Suppressor macrophage treated with lipopolysaccharide for 1 hour (primary cell): ENCODE data around the gene SLFN5.
"Not testable (repeated sequence)": the region's sequence is repeated elsewhere in the genome, so short reads cannot be mapped to it uniquely, and the experiment has no call there.

Source experiments
- DNase-seq, 3 donors: peaks; one replicate each; pipeline ENCODE4 v3.0.0-alpha.2; 2020 to 2022

SLFN5 gene

GRCh38 chr17:35294756-35295155 lies 51.9 kb downstream of the SLFN5 start:
- DNase-seq, result no peak

GRCh38 chr17:35295686-35296085 lies 52.8 kb downstream of the SLFN5 start:
- DNase-seq, result no peak

DNA sequence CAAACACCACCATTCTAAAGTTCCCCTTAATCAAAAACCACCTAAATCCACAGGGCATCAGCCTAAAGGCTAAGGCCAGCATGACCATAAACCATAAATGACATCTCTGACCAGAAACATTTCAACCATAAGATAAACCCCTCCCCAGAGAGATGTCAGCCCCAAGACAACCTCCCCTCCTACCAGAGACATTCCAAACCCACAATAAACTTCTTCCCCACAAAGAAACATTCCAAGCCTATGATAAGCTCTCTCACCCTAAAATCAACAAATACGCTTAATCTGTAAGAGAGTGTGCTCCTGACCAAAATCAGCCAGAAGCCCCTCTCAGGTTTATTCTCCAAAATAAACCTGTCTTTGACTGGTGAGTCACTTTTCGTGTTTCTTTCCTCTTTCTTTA lies 54.8 kb downstream of the SLFN5 start:
- DNase-seq, result no peak

- DNase-seq, result no peak
Measured at GRCh38 chr17:35298639-35299038, 55.8 kb downstream of the SLFN5 start.

DNA sequence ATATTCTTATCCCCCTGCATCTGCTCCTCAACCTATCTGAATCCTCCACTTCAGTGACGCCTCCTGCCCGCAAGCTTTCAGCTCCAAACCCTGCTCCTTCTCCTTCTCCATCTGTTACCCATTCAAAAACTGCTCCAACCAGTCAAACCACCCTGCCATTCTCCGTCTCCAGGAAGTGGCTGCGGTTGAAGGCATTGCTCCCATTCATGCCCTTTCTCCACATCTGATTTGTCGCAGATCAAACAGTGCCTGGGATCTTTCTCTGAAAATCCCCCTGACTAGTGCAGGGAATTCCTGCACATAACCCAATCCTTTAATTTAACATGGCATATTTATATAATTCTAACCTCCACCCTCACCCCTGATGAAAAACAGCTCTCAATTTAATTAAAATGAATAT lies 56.3 kb downstream of the SLFN5 start:
- DNase-seq, result no peak

DNA sequence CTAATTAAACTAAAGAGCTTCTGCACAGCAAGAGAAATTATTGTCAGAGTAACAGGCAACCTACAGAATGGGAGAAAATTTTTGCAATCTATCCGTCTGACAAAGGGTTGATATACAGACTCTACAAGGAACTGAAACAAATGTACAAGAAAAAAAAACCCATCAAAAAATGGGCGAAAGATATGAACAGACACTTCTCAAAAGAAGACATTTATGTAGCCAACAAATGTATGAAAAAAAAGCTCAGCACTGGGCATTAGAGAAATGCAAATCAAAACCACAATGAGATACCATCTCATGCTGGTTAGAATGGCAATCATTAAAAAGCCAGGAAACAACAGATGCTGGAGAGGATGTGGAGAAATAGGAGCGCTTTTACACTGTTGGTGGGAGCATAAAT lies 66.5 kb downstream of the SLFN5 start:
- DNase-seq, result not testable (repeated sequence)

- no peak for DNase-seq
Measured at GRCh38 chr17:35312346-35312745, 69.5 kb downstream of the SLFN5 start.

DNA sequence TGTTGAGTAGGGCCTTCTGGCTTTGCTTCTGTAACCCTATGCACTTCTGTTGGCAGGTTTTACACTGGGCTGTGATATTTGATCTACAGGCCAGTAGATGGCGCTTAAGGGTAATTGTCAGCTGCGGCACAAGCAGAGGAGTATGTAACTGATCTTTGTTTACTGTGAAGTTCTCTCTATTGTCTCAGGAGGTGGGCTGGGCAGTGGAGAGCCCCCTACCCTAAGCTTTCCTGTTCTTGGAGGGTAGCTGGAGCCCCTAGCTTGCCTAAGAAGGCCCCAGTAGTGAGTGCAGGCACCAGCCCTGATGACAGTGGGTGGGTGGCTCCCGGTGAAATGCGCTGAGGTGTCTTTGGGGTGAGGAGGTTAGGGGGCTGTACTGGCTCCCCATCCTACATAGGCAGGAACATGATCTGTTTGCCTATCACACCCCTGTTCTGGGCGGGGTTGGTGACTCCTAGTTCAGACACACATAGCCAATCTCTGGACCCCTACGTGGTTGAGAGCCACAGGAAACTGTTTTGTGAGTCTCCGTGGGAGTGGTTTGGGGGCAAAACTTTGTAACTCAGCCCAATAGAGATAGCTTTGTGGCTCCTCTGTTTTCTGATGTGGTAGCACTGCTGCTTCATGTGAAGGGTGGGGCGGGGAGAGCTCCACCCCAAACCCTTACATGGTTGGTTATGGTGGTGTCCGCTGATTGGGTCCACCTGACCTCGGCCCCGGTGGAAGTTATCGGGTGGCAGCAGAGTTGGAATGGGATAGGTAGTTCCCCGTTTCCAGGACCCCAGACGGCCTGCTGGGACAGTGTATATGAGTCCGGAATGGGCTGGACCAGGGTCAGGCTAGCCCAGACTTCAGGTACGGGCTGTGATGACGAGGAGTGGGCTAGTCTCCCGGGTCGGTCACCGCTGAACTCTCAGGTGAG lies 70.2 kb downstream of the SLFN5 start:
- DNase-seq, result peak; percentile 66 to 82 (median 72)

- no peak for DNase-seq
Measured at GRCh38 chr17:35313875-35314409, 71.1 kb downstream of the SLFN5 start.

DNA sequence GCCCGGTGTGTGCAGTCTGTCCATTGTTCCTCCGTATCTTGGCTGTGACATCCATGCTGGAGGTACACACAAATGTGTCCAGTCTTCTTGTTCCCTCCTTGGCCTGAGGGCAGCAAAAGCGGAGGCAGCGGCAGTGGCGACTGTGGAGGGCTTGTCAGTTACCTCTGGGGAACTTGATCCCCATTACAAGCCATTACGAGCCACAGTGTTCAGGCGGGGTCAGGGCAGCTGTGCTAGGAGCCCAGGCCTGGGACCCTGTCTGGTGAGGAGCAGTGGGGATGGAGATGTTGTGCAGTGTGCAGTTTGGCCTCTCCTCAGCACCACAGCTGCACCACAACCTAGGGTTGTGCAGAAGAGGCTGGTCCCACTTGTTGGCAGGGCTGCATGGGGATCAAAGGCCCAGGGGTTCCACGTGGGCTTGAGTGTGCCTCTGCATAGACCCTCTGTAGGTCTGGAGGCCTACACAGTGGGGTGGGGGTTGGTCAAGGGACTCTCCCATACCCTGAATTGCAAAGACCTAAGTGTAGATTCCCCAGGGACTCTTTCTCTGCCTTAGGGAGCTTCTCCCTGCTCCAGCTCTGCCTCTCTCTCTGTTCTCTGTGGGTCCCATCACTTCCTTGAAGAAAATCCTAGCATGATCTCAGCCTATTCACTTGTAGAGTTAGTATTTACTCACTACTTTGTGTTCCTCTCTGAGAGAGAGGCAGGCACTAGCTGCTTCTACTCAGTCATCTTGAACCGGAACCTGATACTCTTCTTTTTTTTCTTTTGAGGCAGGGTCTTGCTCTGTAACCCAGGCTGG lies 71.7 kb downstream of the SLFN5 start:
- DNase-seq, result no peak

GRCh38 chr17:35315283-35315682 lies 72.4 kb downstream of the SLFN5 start:
- no peak for DNase-seq

DNA sequence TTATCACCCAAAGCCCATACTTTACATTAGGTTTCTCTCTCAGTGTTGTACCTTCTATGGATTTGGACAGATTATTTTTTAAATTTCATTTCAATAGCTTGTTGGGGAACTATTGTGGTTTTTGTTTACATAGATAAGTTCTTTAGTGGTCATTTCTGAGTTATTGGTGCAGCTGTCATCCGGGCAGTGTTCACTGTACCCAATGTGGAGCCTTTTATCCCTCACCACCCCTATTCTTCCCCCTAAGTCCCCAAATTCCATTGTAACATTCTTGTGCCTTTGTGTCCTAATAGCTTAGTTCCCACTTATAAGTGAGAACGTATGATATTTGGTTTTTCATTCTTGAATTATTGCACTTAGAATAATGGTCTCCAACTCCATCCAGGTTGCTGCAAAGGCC lies 73.1 kb downstream of the SLFN5 start:
- no peak for DNase-seq

DNA sequence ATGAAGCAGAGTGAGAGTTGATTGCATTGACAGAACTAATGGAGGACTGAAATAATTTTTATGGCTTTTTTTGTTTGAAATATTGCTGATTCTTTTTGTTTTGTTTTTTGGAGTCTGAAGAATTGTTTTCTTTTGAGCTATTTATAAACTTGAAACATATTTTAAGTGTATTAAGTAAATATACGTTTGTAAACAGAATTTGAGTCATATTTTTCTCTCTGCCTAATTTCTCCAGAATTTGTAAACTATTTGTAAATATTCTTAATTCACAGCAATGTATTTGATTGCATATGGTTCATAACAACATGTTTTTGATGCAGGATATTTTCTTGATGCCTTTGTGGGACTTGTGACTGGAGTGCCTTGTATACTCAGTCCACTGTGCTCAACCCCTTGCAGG lies 79.9 kb downstream of the SLFN5 start:
- DNase-seq, result no peak
